DND-41 (cell line): ENCODE measurements around the gene TEAD1.

Source experiments
- ATAC-seq: fragments of 200-7000 bp; cut with Tn5 transposase; 3 replicates; pipeline ENCODE4 v1.9.1; 2021; ENCODE audit warnings: low read depth; ENCODE audit not compliant: insufficient read depth
- DNase-seq: peaks from one replicate; pipeline ENCODE4 v3.0.0-alpha.2; 2020
- H2AFZ ChIP-seq: 2 replicates; pipeline ENCODE4 v1.6.0; 2012; ENCODE audit warnings: low read depth, low read length
- H3K27ac ChIP-seq: 2 replicates; pipeline ENCODE4 v1.5.1; 2012; ENCODE audit warnings: low read length, inconsistent platforms
- H3K27me3 ChIP-seq: fragments of 200-600 bp; sonication (generic); 2 replicates; pipeline ENCODE4 v1.6.0; 2012; ENCODE audit warnings: low read length, mild to moderate bottlenecking, inconsistent platforms; ENCODE audit not compliant: insufficient read depth, poor library complexity
- H3K36me3 ChIP-seq: 2 replicates; pipeline ENCODE4 v1.5.1; 2012; ENCODE audit warnings: low read length, inconsistent platforms; ENCODE audit not compliant: insufficient read depth
- H3K4me1 ChIP-seq: 2 replicates; pipeline ENCODE4 v1.5.1; 2012; ENCODE audit warnings: mild to moderate bottlenecking, low read length; ENCODE audit not compliant: insufficient read depth
- H3K4me2 ChIP-seq: 2 replicates; pipeline ENCODE4 v1.6.0; 2012; ENCODE audit warnings: mild to moderate bottlenecking, moderate library complexity, low read length, inconsistent platforms; ENCODE audit not compliant: insufficient read depth
- H3K4me3 ChIP-seq, 2 experiments: fragments of 200-600 bp in 1 of 2; shearing (Covaris generic) in 1 of 2; 2 replicates each; pipeline ENCODE4 v1.5.1; 2012 to 2016; ENCODE audit warnings: inconsistent platforms in 2 of 2, low read length in 2 of 2, mild to moderate bottlenecking in 2 of 2, low read depth in 1 of 2, moderate library complexity in 1 of 2
- H3K79me2 ChIP-seq: 2 replicates; pipeline ENCODE4 v1.6.0; 2012; ENCODE audit warnings: low read length, inconsistent platforms; ENCODE audit not compliant: insufficient read depth
- H3K9ac ChIP-seq: 2 replicates; pipeline ENCODE4 v1.6.0; 2012; ENCODE audit warnings: low read depth, mild to moderate bottlenecking, inconsistent platforms, low read length, moderate library complexity
- H3K9me3 ChIP-seq: 2 replicates; pipeline ENCODE4 v1.5.1; 2012; ENCODE audit warnings: low read length, moderate library complexity, mild to moderate bottlenecking, inconsistent platforms; ENCODE audit not compliant: insufficient read depth, severe bottlenecking
- H4K20me1 ChIP-seq: 2 replicates; pipeline ENCODE4 v1.6.0; 2012; ENCODE audit warnings: low read length; ENCODE audit not compliant: insufficient read depth
- CTCF ChIP-seq: IDR thresholded peaks from 2 replicates; pipeline ENCODE4 v1.5.1; 2012; ENCODE audit warnings: borderline replicate concordance, low read length, moderate library complexity, mild to moderate bottlenecking; ENCODE audit not compliant: poor library complexity, severe bottlenecking; ENCODE audit errors: extremely low read depth
- EZH2 ChIP-seq: IDR thresholded peaks from 3 replicates; pipeline ENCODE4 v1.6.1; 2012; ENCODE audit warnings: borderline replicate concordance, low read depth, mild to moderate bottlenecking, moderate library complexity, low read length, inconsistent platforms; ENCODE audit not compliant: severe bottlenecking

TEAD1 gene

DNA sequence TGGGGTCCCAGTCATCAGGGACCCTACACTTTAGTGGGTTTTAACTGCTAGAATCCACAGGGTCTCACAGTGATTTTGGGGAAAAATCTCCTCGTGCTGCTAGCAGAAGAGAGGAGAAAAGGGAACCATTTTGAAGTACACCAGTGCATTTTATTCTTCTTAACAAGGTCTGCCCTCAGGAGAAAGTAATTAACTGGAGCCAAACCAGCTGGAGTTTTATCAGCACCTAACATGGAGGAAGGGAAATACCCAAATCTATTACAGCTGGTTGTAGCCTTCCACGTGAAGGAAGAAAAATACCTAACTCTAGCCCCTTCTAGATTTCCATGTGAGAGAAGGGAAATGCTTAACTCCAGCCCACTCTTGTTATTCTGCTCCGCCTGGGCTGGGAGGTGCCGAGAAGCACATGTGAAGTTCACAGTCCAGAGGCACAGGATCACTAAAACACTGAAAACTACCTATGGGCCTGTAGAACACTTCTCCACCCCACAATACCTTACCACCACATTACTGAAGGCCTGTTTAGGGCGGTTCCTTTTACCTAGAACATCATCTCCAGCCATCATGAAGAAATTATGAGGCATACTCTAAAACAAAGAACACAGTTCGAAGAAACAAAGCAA is 31.3 kb upstream of the TEAD1 start:
- Histone ChIP-seq H3K79me2 (no peaks in the 10 kb centered on the region), H3K4me2 (no peak overlapping the region), H2AFZ (no peak overlapping the region), H3K9ac (no peak overlapping the region), H3K27ac (no peak overlapping the region), H4K20me1 (no peaks in the 10 kb centered on the region), H3K27me3 (no peaks in the 10 kb centered on the region), H3K36me3 (no peaks in the 10 kb centered on the region), H3K9me3 (no peaks in the 10 kb centered on the region), H3K4me3 (no peak overlapping the region), H3K4me1 (no peaks in the 10 kb centered on the region)
- TF ChIP-seq CTCF (no peak), EZH2 (no peak)
- ATAC-seq (no peak), DNase-seq (no peak)

DNA sequence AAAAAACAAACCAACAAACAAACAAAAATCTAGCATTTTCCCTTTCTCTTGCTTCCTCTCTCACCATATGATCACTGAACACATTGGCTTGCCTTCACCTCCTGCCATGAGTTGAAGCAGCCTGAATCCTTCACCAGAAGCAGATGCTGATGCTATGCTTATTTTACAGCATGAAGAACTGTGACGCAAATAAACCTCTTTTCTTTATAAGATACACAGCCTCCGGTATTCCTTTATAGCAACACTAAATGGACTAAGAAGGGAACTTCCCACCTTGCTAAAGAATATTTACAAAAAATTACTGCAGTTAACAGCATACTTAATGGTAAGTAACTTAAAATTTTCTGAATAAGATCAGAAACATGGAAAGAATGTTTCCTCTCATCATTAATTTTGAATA is 27.7 kb upstream of the TEAD1 start:
- Histone ChIP-seq H3K9ac (no peak overlapping the region), H3K36me3 (no peaks in the 10 kb centered on the region), H3K4me2 (no peak overlapping the region), H3K79me2 (no peaks in the 10 kb centered on the region), H3K4me3 (no peak overlapping the region), H2AFZ (no peak overlapping the region), H4K20me1 (no peaks in the 10 kb centered on the region), H3K27ac (no peak overlapping the region), H3K4me1 (no peaks in the 10 kb centered on the region), H3K27me3 (no peaks in the 10 kb centered on the region), H3K9me3 (no peaks in the 10 kb centered on the region)
- TF ChIP-seq CTCF (no peak), EZH2 (no peak)
- DNase-seq (no peak), ATAC-seq (no peak)

DNA sequence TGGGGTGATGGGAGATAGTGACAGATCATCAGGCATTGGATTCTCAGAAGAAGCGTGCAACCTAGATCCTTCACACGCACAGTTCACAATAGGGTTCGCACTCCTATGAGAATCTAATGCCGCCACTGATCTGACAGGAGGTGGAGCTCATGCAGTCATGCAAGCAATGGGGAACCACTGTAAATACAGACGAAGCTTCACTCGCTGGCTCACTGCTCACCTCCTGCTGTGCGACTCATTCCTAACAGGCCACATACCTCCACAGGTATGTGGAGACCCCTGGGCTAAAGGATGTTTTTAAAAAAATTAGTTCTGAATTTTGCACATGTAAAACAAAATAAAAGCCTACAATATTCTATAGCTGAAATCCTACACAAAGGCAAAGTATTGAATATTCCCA is 20.5 kb upstream of the TEAD1 start:
- Histone ChIP-seq H3K9me3 (peaks cover 4% of the 10 kb centered on the region), H3K79me2 (no peaks in the 10 kb centered on the region)
- ATAC-seq: no peak

More for the DNA sequence above, 20.5 kb upstream of the TEAD1 start:
- no peak overlapping the region for H3K27ac ChIP-seq
- no peak overlapping the region for H3K9ac ChIP-seq
- no peak overlapping the region for H3K4me3 ChIP-seq
- H3K36me3 ChIP-seq: no peaks in the 10 kb centered on the region
- no peak overlapping the region for H2AFZ ChIP-seq
- TF ChIP-seq EZH2: no peak
- no peak for TF ChIP-seq CTCF
- no peaks in the 10 kb centered on the region for H3K27me3 ChIP-seq
- H4K20me1 ChIP-seq: no peaks in the 10 kb centered on the region
- no peak overlapping the region for H3K4me2 ChIP-seq
- DNase-seq: no peak
- no peaks in the 10 kb centered on the region for H3K4me1 ChIP-seq
